Measurements from ENCODE around the gene NUMBL.

Gene NUMBL

GRCh38 chr19:40668991-40669614, 21.3 kb downstream of the NUMBL start:
- in situ Hi-C loops (cut with MboI; ENCODE audit: low sequenced_read_pairs), result loop anchor here (25.0 kb wide), 1 partner anchor 468 kb away; no protein-coding TSS in a partner anchor

- in situ Hi-C loops (cut with MboI; ENCODE audit: low sequenced_read_pairs), result loop anchor here (25.0 kb wide), 1 partner anchor 470 kb away; no protein-coding TSS in a partner anchor
Measured at GRCh38 chr19:40667602-40668001, 22.8 kb downstream of the NUMBL start.

- in situ Hi-C loops (cut with MboI; ENCODE audit: low sequenced_read_pairs), result loop anchor here (25.0 kb wide), 1 partner anchor 470 kb away; no protein-coding TSS in a partner anchor
Measured at GRCh38 chr19:40666803-40667438, 23.5 kb downstream of the NUMBL start.

GRCh38 chr19:40663695-40664692, 26.5 kb downstream of the NUMBL start:
- in situ Hi-C loops (cut with MboI; ENCODE audit: low sequenced_read_pairs), result loop anchor here (25.0 kb wide), 1 partner anchor 473 kb away; no protein-coding TSS in a partner anchor

- in situ Hi-C loops (cut with MboI; ENCODE audit: low sequenced_read_pairs), result loop anchor here (25.0 kb wide), 1 partner anchor 474 kb away; no protein-coding TSS in a partner anchor
Measured at GRCh38 chr19:40662925-40663694, 27.3 kb downstream of the NUMBL start.

- in situ Hi-C loops (cut with MboI; ENCODE audit: low sequenced_read_pairs), result loop anchor here (25.0 kb wide), 1 partner anchor 476 kb away; no protein-coding TSS in a partner anchor
Measured at GRCh38 chr19:40661616-40662015, 28.8 kb downstream of the NUMBL start.

GRCh38 chr19:40659566-40659965, 30.9 kb downstream of the NUMBL start:
- in situ Hi-C loops (cut with MboI; ENCODE audit: low sequenced_read_pairs), result loop anchor here (25.0 kb wide), 1 partner anchor 478 kb away; no protein-coding TSS in a partner anchor

GRCh38 chr19:40659116-40659515, 31.3 kb downstream of the NUMBL start:
- in situ Hi-C loops (cut with MboI; ENCODE audit: low sequenced_read_pairs), result loop anchor here (25.0 kb wide), 1 partner anchor 478 kb away; no protein-coding TSS in a partner anchor

- in situ Hi-C loops (cut with MboI; ENCODE audit: low sequenced_read_pairs), result loop anchor here (25.0 kb wide), 1 partner anchor 479 kb away; no protein-coding TSS in a partner anchor
Measured at GRCh38 chr19:40658031-40658430, 32.4 kb downstream of the NUMBL start.

GRCh38 chr19:40655684-40656083, 34.8 kb downstream of the NUMBL start:
- in situ Hi-C loops (cut with MboI; ENCODE audit: low sequenced_read_pairs), result loop anchor here (25.0 kb wide), 1 partner anchor 482 kb away; no protein-coding TSS in a partner anchor

GRCh38 chr19:40652303-40652702, 38.1 kb downstream of the NUMBL start:
- in situ Hi-C loops (cut with MboI; ENCODE audit: low sequenced_read_pairs), result loop anchor here (25.0 kb wide), 1 partner anchor 485 kb away; no protein-coding TSS in a partner anchor

- in situ Hi-C loops (cut with MboI; ENCODE audit: low sequenced_read_pairs), result loop anchor here (25.0 kb wide), 1 partner anchor 486 kb away; no protein-coding TSS in a partner anchor
Measured at GRCh38 chr19:40650749-40651305, 39.6 kb downstream of the NUMBL start.

- in situ Hi-C loops (cut with MboI; ENCODE audit: low sequenced_read_pairs), result loop anchor here (25.0 kb wide), 1 partner anchor 487 kb away; no protein-coding TSS in a partner anchor
Measured at GRCh38 chr19:40649903-40650675, 40.4 kb downstream of the NUMBL start.

- in situ Hi-C loops (cut with MboI; ENCODE audit: low sequenced_read_pairs), result no loop called here
Measured at GRCh38 chr19:40646743-40647254, 43.7 kb downstream of the NUMBL start.

GRCh38 chr19:40642757-40643305, 47.6 kb downstream of the NUMBL start:
- in situ Hi-C loops (cut with MboI; ENCODE audit: low sequenced_read_pairs), result no loop called here

GRCh38 chr19:40642051-40642706, 48.3 kb downstream of the NUMBL start:
- in situ Hi-C loops (cut with MboI; ENCODE audit: low sequenced_read_pairs), result no loop called here

- in situ Hi-C loops (cut with MboI; ENCODE audit: low sequenced_read_pairs), result no loop called here
Measured at GRCh38 chr19:40641281-40641680, 49.2 kb downstream of the NUMBL start.

GRCh38 chr19:40640744-40641143, 49.7 kb downstream of the NUMBL start:
- in situ Hi-C loops (cut with MboI; ENCODE audit: low sequenced_read_pairs), result no loop called here
